HG03103 (cell line): ENCODE results near the gene SEMA4D.
"Not testable (repeated sequence)": the region's sequence is repeated elsewhere in the genome, so short reads cannot be mapped to it uniquely, and the experiment has no call there.

Experiments
- ATAC-seq: cut with Tn5 transposase; IDR thresholded peaks from one replicate; pipeline ENCODE4 v1.9.1; 2021; ENCODE audit warnings: low read depth; ENCODE audit not compliant: unreplicated experiment

Gene SEMA4D

GRCh38 chr9:89361816-89362646, 135.9 kb downstream of the SEMA4D start:
- ATAC-seq, result no peak

- ATAC-seq, result no peak
Observed at GRCh38 chr9:89361031-89361430, 136.9 kb downstream of the SEMA4D start.

DNA sequence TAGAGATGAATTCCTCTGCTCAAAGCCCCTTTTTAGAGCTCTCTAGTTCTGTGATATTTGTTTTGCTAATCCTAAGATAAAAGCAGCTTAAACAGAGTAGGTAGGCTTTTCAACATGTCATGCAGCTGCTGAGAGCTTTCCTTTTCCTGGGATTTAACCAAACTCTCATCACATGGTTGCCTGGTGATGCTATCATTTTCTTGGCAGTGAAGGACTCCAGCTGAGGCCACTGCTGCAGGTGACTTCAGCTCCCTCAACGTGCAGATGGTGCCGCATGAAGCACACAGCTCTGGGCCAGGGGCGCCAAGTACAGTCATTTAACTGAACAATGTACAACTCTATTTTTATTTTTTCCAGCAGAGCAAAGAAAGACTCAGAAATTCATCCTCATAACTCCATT, 137.4 kb downstream of the SEMA4D start:
- no peak for ATAC-seq

GRCh38 chr9:89359751-89360261, 138.1 kb downstream of the SEMA4D start:
- no peak for ATAC-seq

GRCh38 chr9:89358985-89359384, 138.9 kb downstream of the SEMA4D start:
- ATAC-seq, result no peak

- no peak for ATAC-seq
Observed at GRCh38 chr9:89358376-89358916, 139.5 kb downstream of the SEMA4D start.

- no peak for ATAC-seq
Observed at GRCh38 chr9:89357331-89358197, 140.3 kb downstream of the SEMA4D start.

- no peak for ATAC-seq
Observed at GRCh38 chr9:89356782-89357181, 141.1 kb downstream of the SEMA4D start.

GRCh38 chr9:89354471-89354870, 143.4 kb downstream of the SEMA4D start:
- ATAC-seq, result no peak

DNA sequence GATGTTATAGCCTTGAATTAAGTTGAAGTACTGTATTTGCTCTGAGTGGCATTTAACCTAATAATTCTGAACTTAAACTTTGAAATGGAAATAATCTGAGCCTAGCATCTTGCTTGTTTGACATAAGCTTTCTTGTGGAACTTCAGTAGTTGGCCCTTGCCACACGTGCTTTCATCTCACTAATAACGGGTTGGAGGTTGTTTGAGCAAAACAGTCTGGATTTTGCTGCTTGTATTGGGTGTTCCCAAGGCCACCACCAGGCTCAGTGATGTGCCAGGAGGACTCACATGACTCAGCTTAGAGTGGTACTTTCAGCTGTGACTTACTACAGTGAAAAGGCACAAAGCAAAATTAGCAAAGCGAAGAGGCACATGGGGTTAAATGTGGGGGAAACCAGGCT, 143.9 kb downstream of the SEMA4D start:
- no peak for ATAC-seq

DNA sequence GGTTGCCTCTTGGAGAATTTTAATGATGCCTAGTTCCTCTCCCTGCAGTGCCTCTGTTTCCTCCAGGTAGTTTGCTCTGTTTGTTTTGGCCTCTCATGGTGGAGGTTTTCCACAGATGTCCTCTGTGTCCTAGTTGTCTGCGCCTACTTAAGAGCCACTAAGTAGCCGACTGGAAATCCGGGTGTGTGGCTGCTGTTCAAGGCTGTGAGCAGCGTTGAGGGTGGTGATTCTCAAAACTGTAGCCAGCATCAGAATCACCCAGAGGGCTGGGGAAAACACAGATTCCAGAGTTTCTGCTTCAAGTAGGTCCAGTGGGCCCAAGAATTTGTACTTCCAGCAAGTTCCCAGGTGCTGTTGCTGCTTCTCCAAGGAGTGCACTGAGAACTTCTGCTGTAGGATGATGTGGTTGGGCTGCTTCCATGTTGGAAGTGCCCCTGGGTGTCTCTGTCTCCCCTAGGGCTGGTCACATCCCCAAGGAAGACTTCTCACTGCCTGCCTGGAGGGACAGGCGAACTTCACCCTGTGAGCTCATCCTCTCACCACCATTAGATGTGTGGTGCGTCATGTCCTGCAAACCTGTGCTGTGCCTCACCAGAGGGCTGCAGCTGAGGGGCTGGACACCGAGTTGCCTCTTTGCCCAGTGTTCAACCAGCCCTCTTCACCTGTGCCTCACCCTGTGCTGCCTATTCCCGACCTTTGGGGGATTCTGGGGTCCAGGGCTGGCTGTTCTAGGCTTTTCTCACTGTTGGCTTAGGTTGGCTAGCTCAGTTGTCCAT, 144.9 kb downstream of the SEMA4D start:
- ATAC-seq, result no peak

GRCh38 chr9:89352451-89352850, 145.5 kb downstream of the SEMA4D start:
- ATAC-seq, result no peak

GRCh38 chr9:89351584-89352300, 146.2 kb downstream of the SEMA4D start:
- ATAC-seq, result no peak

GRCh38 chr9:89350988-89351557, 146.8 kb downstream of the SEMA4D start:
- no peak for ATAC-seq

- ATAC-seq, result no peak
Observed at GRCh38 chr9:89349607-89350006, 148.3 kb downstream of the SEMA4D start.

DNA sequence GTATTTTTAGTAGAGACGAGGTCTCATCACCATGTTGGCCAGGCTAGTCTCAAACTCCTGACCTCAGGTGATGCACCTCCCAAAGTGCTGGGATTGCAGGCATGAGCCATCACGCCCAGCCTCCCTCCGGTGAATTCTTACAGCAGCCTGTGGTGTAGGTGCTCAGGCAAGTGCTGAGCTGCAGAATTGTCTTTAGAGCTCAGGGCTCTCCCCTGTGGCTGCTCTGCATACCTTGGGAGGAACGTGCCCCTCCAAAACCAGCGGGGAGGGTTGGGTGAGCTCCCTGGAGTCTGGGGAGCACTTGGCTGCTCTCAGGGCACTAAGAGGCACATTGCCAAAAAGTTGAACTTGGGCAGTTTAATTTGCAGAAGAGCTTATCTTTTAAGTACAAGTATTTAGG, 150.3 kb downstream of the SEMA4D start:
- no peak for ATAC-seq

- ATAC-seq, result no peak
Observed at GRCh38 chr9:89346696-89347095, 151.2 kb downstream of the SEMA4D start.

- no peak for ATAC-seq
Observed at GRCh38 chr9:89345476-89345875, 152.4 kb downstream of the SEMA4D start.

GRCh38 chr9:89343812-89344211, 154.1 kb downstream of the SEMA4D start:
- not testable (repeated sequence) for ATAC-seq
